ENCODE measurements around the gene LGALS7B. TPM values are rescaled to one million over a fixed set of nuclear protein-coding genes. Genes with fewer than 3 reads are reported as not detected.
"Not testable (repeated sequence)": the region's sequence is repeated elsewhere in the genome, so short reads cannot be mapped to it uniquely, and the experiment has no call there.

The LGALS7B gene
- total RNA-seq, 4 donors from 2014 or later = 2.1 to 58.4 (median 9.8) TPM; not detected in 1

DNA sequence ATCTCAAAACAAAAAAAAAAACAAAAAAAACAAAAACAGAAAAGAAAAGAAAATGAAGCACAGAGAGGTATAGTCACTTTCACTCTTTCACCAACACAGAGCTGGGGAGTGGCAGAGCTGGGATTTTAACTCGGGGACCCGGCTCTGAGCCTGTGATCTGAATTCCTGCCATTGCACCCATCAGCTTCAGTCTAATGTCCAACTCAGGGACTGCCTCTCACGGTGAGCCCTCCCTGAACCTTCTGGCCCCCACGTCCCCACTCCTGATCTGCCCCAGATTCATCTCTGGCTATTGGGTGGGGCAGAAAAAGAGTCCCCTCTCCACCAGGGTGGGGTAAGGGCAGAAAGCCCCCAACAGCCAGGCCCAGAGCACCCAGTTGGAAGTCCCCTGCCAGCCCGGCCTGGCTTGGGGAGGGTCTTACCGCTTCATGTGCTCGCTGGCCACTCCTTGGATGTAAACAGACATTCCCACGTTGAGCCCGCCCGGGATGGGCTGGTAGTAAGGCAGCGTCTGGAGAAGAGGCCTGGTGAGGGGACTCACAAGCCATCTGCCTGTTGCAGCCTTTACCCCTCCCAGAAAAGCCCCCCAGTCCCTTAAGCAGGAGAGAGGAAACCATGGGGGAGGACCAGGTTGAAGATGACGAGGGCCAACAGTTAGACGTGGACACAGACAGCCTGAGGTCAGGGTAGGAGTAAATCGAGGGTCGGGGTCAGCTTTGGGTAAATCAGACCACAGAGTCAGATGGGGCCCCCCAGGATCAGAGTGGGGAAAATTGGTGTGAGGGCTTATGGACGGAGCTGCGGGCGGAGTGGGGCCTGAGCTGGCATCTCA lies 23.2 kb downstream of the LGALS7B start:
- TF ChIP-seq EP300 (IDR thresholded peaks at IDR 0.05) (no peak), POLR2AphosphoS5 (IDR thresholded peaks at IDR 0.05) (no peak), POLR2A (IDR thresholded peaks at IDR 0.05) (no peak)
- TF ChIP-seq, protein P1, sequence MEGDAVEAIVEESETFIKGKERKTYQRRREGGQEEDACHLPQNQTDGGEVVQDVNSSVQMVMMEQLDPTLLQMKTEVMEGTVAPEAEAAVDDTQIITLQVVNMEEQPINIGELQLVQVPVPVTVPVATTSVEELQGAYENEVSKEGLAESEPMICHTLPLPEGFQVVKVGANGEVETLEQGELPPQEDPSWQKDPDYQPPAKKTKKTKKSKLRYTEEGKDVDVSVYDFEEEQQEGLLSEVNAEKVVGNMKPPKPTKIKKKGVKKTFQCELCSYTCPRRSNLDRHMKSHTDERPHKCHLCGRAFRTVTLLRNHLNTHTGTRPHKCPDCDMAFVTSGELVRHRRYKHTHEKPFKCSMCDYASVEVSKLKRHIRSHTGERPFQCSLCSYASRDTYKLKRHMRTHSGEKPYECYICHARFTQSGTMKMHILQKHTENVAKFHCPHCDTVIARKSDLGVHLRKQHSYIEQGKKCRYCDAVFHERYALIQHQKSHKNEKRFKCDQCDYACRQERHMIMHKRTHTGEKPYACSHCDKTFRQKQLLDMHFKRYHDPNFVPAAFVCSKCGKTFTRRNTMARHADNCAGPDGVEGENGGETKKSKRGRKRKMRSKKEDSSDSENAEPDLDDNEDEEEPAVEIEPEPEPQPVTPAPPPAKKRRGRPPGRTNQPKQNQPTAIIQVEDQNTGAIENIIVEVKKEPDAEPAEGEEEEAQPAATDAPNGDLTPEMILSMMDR (IDR thresholded peaks at IDR 0.05) = no peak
- no peak overlapping the region for H3K27ac ChIP-seq
- no peak overlapping the region for H3K4me3 ChIP-seq

DNA sequence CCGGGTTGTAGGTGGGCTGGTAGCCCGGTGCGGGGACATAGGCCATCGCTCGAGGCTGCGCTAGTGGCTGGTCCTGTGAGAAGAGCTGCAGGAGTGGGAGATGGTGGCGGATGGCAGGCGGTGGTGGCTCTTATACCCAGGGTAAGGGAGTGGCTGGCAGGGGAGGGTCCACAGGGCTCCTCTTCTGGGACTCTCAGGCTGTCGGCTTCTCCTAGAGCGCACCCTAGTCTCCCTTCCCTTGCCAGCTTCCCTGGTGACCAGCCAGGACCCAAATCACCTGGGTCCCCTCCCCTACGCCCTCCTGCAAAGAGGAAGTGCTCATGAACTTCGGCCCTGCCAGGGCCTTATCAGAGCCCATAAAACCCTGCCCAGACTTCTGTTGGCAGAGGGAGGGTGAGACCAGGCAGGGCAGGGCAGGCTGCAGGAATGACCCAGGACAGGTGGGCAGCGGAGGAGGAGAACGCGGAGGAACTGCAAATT lies 23.9 kb downstream of the LGALS7B start, which contains the start of gene LGALS4:
Gene LGALS4 (minus strand): TSS at position 105 of the 480 bp plus-strand sequence. CDS start 59 bp downstream, at position 46.
- ATAC-seq = no peak
- H3K4me1 ChIP-seq = no peaks in the 10 kb centered on the region
- H3K27ac ChIP-seq = no peak within 1 kb of the TSS
- peaks cover 0 to 40% of the 10 kb centered on the region in 2 donors for H3K36me3 ChIP-seq
- H3K4me3 ChIP-seq = no peak within 1 kb of the TSS
- WGBS, 2 donors (ENCODE audit: low coverage in 1 of 2) = 90 to 92% methylated on average over 3 to 7 of the region's 15 CpGs
- no peaks in the 10 kb centered on the region for H3K9me3 ChIP-seq
- no peaks in the 10 kb centered on the region for H3K27me3 ChIP-seq
- TF ChIP-seq POLR2A (IDR thresholded peaks at IDR 0.05) (no peak), POLR2AphosphoS5 (IDR thresholded peaks at IDR 0.05) (no peak), EP300 (IDR thresholded peaks at IDR 0.05) (no peak)
- TF ChIP-seq, protein P1 (IDR thresholded peaks at IDR 0.05) = no peak

More for the DNA sequence above, 23.2 kb downstream of the LGALS7B start:
- H3K27me3 ChIP-seq = no peaks in the 10 kb centered on the region
- no peaks in the 10 kb centered on the region for H3K9me3 ChIP-seq
- peaks cover 0 to 33% of the 10 kb centered on the region in 2 donors for H3K36me3 ChIP-seq
- no peaks in the 10 kb centered on the region for H3K4me1 ChIP-seq
- ATAC-seq = no peak
- 77 to 81% methylated on average over 3 to 4 of the region's 18 CpGs for WGBS, 2 donors (ENCODE audit: low coverage in 1 of 2)

DNA sequence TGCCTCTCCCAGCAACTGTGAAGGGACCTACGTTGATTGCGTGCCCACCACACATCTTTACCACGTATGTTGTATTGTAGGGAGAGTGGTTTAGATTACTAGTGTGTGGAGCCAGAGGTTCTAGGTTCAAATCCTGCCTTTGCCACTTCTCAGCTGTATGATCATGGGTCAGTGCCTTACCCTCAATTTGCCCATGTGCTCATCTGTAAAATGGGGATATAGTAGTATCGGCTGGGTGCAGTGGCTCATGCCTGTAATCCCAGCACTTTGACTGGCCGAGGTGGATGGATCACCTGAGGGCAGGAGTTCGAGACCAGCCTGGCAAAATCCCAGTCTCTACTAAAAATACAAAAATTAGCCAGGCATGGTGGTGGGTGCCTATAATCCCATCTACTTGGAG lies 24.3 kb downstream of the LGALS7B start:
- H3K36me3 ChIP-seq = peaks cover 0 to 44% of the 10 kb centered on the region in 2 donors
- no peak overlapping the region for H3K4me3 ChIP-seq
- H3K27me3 ChIP-seq = no peaks in the 10 kb centered on the region
- WGBS, 2 donors (ENCODE audit: low coverage in 1 of 2) = 90 to 94% methylated on average over 3 to 5 of the region's 6 CpGs
- no peak for ATAC-seq
- H3K9me3 ChIP-seq = no peaks in the 10 kb centered on the region
- TF ChIP-seq, protein P1 (IDR thresholded peaks at IDR 0.05) = no peak
- TF ChIP-seq EP300 (IDR thresholded peaks at IDR 0.05) (no peak), POLR2A (IDR thresholded peaks at IDR 0.05) (no peak), POLR2AphosphoS5 (IDR thresholded peaks at IDR 0.05) (no peak)
- H3K4me1 ChIP-seq = no peaks in the 10 kb centered on the region
- H3K27ac ChIP-seq = no peak overlapping the region

DNA sequence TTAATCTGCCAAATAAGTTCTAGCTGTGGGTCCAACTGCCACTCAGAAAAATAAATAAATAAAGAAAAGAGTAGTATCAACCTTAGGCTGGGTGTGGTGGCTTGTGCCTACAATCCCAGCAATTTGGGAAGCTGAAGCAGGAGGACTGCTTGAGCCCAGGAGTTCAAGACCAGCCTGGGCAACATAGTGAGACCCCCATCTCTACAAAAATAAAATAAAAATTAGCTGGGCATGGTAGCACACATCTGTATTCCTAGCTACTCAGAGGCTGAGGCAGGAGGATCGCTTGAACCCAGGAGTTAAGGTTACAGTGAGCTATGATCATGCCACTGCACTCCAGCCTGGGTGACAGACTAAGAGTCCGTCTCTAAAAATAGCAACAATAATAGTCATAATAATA lies 24.9 kb downstream of the LGALS7B start:
- not testable (repeated sequence) for H3K27ac ChIP-seq, H3K27me3 ChIP-seq, ATAC-seq, H3K9me3 ChIP-seq, H3K4me1 ChIP-seq, H3K4me3 ChIP-seq
- peaks cover 0 to 50% of the 10 kb centered on the region in 2 donors for H3K36me3 ChIP-seq
- WGBS, 2 donors (ENCODE audit: low coverage in 1 of 2) = 67 to 74% methylated on average over 2 of the region's 2 CpGs

DNA sequence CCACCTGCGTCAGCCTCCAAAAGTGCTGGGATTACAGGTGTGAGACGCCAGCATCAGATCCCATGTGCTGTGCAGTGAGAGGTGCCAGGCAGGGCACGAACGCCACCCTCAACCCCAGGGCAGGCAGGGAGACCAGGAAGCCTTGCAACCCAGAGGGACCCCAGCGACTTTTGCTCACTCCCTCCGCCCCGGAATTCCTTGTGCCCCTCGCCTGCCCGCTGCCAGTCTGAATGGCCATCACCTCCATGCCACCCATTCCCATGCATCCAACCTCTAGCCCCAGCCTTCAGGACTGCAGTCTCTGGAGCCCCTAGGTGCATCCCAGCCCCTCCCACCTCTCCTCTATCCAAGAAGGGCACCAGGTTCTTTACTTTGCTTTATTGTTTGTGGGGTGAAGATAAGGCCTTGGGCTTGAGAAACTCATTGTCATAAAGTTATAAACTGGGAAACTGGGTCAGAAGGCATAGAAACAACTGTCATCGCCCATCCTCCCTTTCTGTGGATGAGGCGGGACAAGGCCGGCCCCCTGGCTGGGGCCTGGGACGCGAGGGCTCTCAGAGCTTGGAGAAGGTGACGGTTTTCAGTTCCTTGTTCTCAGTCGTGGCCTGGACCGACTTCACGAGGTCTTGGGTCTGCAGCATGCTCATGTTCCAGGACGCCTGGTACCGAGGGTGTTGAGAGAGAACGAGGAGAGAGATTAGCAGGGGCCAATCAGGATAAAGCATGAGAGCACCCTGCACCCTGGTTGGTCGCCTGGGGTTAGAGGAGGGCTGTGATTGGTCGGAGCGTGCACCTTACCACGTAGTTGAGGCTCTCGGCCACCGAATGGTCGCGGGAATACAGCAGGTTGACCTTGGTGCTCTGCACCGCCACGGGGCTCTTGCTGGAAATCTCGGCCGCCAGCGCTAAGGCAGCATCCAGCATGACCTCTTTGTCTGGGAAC lies 26.3 kb downstream of the LGALS7B start:
- no peak for TF ChIP-seq POLR2A (IDR thresholded peaks at IDR 0.05)
- no peak for TF ChIP-seq POLR2AphosphoS5 (IDR thresholded peaks at IDR 0.05)
- TF ChIP-seq, protein P1 (IDR thresholded peaks at IDR 0.05) = no peak
- TF ChIP-seq EP300 (IDR thresholded peaks at IDR 0.05) = no peak
- no peaks in the 10 kb centered on the region for H3K9me3 ChIP-seq
- H3K36me3 ChIP-seq = peaks cover 0 to 59% of the 10 kb centered on the region in 2 donors
- no peaks in the 10 kb centered on the region for H3K27me3 ChIP-seq
- H3K4me3 ChIP-seq = no peak overlapping the region
- no peak overlapping the region for H3K27ac ChIP-seq
- 89% methylated on average over 8 of the region's 34 CpGs; no CpG with 5 or more reads in 1 of the 2 donors for WGBS, 2 donors (ENCODE audit: low coverage in 1 of 2)
- peaks cover 0 to 5% (median 0%) of the 10 kb centered on the region in 3 donors for H3K4me1 ChIP-seq
- no peak for ATAC-seq
